ENCODE data around the gene PLA2G6.

- no peak for TF ChIP-seq POLR2A (IDR thresholded peaks at IDR 0.05; ENCODE audit: low read length)
- no peak for TF ChIP-seq CTCF (IDR thresholded peaks at IDR 0.05)
- TF ChIP-seq MAZ (IDR thresholded peaks at IDR 0.05; ENCODE audit: borderline replicate concordance, low read depth, low read length) = no peak
These were observed 97.5 kb downstream of the PLA2G6 start, which contains the start of gene SLC16A8 for GRCh38 chr22:38083931-38084631.
